H1 (cell line): ENCODE results near the gene ADD2. TPM values are rescaled to one million over a fixed set of nuclear protein-coding genes. Genes with fewer than 3 reads are reported as not detected.

Experiments
- KDM4A ChIP-seq: IDR thresholded peaks from one replicate; pipeline ENCODE4 v1.7.1; 2012; ENCODE audit warnings: low read depth, mild to moderate bottlenecking, moderate library complexity, low read length, inconsistent platforms; ENCODE audit not compliant: severe bottlenecking
- RFX5 ChIP-seq: IDR thresholded peaks from 2 replicates; pipeline ENCODE4 v1.6.1; 2011; ENCODE audit warnings: low read depth, low read length, improper control_type of control experiment, borderline replicate concordance
- TAF7 ChIP-seq: optimal IDR thresholded peaks from 2 replicates; pipeline ENCODE3; 2011; ENCODE audit warnings: low read depth, mild to moderate bottlenecking, inconsistent platforms, low read length, moderate library complexity, borderline replicate concordance
- polyA plus RNA-seq, 7 experiments: library from polyadenylated mRNA; depleted of rRNA in 3 of 7; stranded (reverse) in 5 of 7; unstranded in 2 of 7; fragments of >200 nt in 5 of 7; fragments of 200-250 nt in 2 of 7; gene quantifications; 1 replicate in 5 of 7; 2 replicates in 1 of 7; 4 replicates in 1 of 7; pipeline versions ENCODE4 v1.2.1 to v1.2.3, GENCODE V29; 2011 to 2013; ENCODE audit warnings: missing spikeins in 2 of 7, mixed read lengths in 2 of 7
- total RNA-seq: library from RNA; stranded (reverse); fragmentation: NEBNext Ultra II Directional; extraction: Animal tissue kit (Norgen Biotek cat#: 25700); gene quantifications from 2 replicates; pipeline ENCODE4 v1.2.1, GENCODE V29; 2021

ADD2 gene
- total and polyA plus RNA-seq, 2 of the 8 experiments (the other 6 are each of a cell fraction or from before 2014, with no cell fraction given), result 58.5 to 170 TPM

DNA sequence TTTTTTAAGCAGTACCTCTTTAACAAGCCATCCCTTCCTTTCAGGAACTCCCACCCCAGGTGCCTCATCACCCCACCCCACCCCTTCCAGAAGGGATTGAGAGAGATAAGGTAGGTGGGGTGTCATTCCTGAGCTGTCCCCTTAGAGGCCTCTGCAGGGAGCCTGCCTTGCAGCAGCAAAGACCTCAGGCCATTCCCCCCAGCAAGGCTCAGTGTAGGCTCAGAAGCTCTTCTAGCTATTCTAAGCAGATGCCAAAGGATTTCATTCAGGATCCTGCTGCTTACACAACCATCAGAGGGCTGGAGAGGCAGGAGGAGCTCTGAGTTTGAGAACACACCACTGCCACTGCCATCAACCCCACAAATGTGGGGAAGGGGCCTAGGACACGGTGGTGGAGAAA, 28.3 kb upstream of the ADD2 start (continued):
- TF ChIP-seq RFX5 (no peak), TAF7 (no peak), KDM4A (no peak)
